GM13976 (cell line): ENCODE data around the gene EVA1A.

Source experiments
- DNase-seq: peaks from one replicate; pipeline ENCODE4 v3.0.0; 2012; ENCODE audit warnings: low spot score
- in situ Hi-C: fragments of 300-500 bp; cut with MboI; formaldehyde crosslinking; loops from one replicate; pipeline ENCODE4 v1.12.0; 2022; ENCODE audit warnings: low sequenced_read_pairs, mixed read lengths, inconsistent platforms; ENCODE audit not compliant: unreplicated experiment
- TF ChIP-seq, protein P1 (sequence below): IDR thresholded peaks from 2 replicates; pipeline ENCODE4 v1.5.1; 2012; ENCODE audit warnings: borderline replicate concordance, mild to moderate bottlenecking; ENCODE audit not compliant: insufficient read depth; ENCODE audit errors: extremely low read depth, missing control alignments, control extremely low read depth

Gene EVA1A

DNA sequence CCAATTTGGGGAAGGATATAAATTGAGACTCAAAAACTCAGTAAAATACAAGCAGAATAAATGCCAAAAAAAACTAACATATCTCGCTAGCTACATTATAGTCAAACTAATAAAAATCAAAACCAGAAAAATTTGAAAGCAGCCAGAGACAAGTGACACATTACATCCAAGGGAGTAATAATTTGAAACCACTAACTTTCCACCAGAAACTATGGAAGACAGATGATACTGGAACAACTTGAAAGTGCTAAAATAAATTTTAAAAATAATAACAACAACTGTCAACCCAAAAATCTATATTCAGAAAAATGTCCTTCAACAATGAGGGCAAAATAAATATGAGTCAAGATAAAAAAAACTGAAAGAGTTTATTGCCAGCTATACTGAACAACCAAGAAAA lies 110.7 kb downstream of the EVA1A start:
- DNase-seq: no peak
- TF ChIP-seq, protein P1, sequence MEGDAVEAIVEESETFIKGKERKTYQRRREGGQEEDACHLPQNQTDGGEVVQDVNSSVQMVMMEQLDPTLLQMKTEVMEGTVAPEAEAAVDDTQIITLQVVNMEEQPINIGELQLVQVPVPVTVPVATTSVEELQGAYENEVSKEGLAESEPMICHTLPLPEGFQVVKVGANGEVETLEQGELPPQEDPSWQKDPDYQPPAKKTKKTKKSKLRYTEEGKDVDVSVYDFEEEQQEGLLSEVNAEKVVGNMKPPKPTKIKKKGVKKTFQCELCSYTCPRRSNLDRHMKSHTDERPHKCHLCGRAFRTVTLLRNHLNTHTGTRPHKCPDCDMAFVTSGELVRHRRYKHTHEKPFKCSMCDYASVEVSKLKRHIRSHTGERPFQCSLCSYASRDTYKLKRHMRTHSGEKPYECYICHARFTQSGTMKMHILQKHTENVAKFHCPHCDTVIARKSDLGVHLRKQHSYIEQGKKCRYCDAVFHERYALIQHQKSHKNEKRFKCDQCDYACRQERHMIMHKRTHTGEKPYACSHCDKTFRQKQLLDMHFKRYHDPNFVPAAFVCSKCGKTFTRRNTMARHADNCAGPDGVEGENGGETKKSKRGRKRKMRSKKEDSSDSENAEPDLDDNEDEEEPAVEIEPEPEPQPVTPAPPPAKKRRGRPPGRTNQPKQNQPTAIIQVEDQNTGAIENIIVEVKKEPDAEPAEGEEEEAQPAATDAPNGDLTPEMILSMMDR: no peak
- in situ Hi-C loops: loop anchor here (25.0 kb wide), 1 partner anchor 388 kb away; no protein-coding TSS in a partner anchor

DNA sequence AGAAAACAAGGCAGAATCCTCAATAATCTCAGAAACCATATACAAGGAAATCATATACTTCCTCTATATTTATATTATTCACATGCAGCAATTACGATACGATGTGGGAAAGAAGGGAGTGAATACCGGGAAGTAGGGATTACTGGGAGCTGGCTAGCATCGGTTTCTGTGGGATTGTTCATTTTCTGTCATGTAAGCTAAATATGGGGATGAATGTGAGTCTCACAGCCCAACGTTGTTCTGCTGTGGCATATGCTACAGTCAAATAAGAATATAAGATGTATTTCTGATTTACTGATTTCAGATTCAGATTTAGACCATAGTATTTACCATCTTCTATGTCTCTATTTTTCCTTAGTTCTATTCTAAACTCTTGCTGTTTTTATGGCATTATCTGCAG lies 113.6 kb downstream of the EVA1A start:
- DNase-seq: no peak
- TF ChIP-seq, protein P1: no peak
- in situ Hi-C loops: no loop called here
